ENCODE data around the gene BCORL1.

- TF ChIP-seq, protein P1, sequence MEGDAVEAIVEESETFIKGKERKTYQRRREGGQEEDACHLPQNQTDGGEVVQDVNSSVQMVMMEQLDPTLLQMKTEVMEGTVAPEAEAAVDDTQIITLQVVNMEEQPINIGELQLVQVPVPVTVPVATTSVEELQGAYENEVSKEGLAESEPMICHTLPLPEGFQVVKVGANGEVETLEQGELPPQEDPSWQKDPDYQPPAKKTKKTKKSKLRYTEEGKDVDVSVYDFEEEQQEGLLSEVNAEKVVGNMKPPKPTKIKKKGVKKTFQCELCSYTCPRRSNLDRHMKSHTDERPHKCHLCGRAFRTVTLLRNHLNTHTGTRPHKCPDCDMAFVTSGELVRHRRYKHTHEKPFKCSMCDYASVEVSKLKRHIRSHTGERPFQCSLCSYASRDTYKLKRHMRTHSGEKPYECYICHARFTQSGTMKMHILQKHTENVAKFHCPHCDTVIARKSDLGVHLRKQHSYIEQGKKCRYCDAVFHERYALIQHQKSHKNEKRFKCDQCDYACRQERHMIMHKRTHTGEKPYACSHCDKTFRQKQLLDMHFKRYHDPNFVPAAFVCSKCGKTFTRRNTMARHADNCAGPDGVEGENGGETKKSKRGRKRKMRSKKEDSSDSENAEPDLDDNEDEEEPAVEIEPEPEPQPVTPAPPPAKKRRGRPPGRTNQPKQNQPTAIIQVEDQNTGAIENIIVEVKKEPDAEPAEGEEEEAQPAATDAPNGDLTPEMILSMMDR (IDR thresholded peaks at IDR 0.05): no peak
- no peak for TF ChIP-seq POLR2A (IDR thresholded peaks at IDR 0.05)
Observed at GRCh38 chrX:129976441-129976840, 6.0 kb upstream of the BCORL1 start.
